Testis (tissue), 2 donors: Measurements from ENCODE around the gene PEA15.

ENCODE experiments used
- POLR2A ChIP-seq: fragments of 450-650 bp; IDR thresholded peaks from one replicate; pipeline ENCODE4 v1.6.1; 2017; ENCODE audit warnings: antibody characterized with exemption, mild to moderate bottlenecking, moderate library complexity
- TF ChIP-seq, protein P1 (sequence below), 3 experiments: fragments of 450-650 bp in 2 of 3; fragments of 200-600 bp in 1 of 3; sonication (generic) in 1 of 3; IDR thresholded peaks; one replicate each; pipeline ENCODE4 v1.5.1; 2016 to 2019; ENCODE audit warnings: antibody characterized with exemption in 3 of 3, mild to moderate bottlenecking in 2 of 3, moderate library complexity in 1 of 3

DNA sequence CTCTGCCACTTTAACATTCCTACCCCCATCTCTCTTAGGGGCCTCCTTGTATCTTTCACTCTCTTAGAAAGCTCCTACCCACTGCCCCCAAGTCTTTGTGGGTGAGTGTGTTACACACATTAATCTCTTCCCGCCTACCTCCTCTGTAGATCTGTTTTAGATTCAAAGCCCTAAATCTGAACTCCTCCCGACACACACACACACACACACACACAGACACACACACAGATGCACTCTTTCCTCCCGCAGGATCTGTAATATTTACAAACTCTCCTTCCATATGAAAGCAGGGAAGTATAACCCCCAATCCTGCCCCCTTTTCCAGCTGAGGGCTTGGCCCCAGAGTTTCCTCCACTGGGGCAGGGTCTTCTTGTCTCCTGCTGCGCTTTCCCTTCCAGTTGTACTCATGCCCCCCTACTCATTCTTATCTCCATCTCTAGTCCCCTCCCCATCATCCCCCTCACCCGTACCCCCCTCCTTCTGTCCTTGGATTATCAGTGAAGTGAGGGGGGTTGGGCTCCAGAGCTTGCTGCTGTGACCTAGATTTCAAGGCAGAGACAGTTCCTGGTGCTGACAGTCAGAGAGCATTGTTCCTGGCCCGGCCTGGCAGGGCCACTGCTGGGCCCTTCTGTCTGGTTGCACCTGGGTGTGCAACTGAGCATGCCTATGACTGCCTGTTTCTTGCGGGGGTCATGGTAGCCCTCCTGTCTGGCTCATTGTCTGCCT lies 4.3 kb downstream of the PEA15 start:
- TF ChIP-seq, protein P1, sequence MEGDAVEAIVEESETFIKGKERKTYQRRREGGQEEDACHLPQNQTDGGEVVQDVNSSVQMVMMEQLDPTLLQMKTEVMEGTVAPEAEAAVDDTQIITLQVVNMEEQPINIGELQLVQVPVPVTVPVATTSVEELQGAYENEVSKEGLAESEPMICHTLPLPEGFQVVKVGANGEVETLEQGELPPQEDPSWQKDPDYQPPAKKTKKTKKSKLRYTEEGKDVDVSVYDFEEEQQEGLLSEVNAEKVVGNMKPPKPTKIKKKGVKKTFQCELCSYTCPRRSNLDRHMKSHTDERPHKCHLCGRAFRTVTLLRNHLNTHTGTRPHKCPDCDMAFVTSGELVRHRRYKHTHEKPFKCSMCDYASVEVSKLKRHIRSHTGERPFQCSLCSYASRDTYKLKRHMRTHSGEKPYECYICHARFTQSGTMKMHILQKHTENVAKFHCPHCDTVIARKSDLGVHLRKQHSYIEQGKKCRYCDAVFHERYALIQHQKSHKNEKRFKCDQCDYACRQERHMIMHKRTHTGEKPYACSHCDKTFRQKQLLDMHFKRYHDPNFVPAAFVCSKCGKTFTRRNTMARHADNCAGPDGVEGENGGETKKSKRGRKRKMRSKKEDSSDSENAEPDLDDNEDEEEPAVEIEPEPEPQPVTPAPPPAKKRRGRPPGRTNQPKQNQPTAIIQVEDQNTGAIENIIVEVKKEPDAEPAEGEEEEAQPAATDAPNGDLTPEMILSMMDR (IDR thresholded peaks at IDR 0.05): no peak
- no peak for TF ChIP-seq POLR2A
